Keratinocyte (primary cell): Measurements from ENCODE around the gene POGLUT3. TPM values are rescaled to one million over a fixed set of nuclear protein-coding genes. Genes with fewer than 3 reads are reported as not detected.

Source experiments
- DNase-seq: peaks from one replicate; pipeline ENCODE4 v3.0.0-alpha.2; 2011; ENCODE audit warnings: low read depth, missing footprints, low spot score
- FAIRE-seq: peaks from 2 replicates; lab custom pipeline; 2011; peaks lifted over from hg19 to GRCh38; lab: Jason Lieb, UNC
- H2AFZ ChIP-seq: 2 replicates; pipeline ENCODE4 v1.6.0; 2012; ENCODE audit warnings: low read length, control low read depth, inconsistent platforms; ENCODE audit not compliant: control insufficient read depth
- H3K27ac ChIP-seq: 2 replicates; pipeline ENCODE4 v1.5.1; 2011; ENCODE audit warnings: low read length; ENCODE audit not compliant: control insufficient read depth, insufficient read depth
- H3K27me3 ChIP-seq: 3 replicates; pipeline ENCODE4 v1.6.0; 2011; ENCODE audit warnings: low read length; ENCODE audit not compliant: control insufficient read depth, insufficient read depth; ENCODE audit errors: extremely low read depth
- H3K36me3 ChIP-seq, 2 experiments: 2 replicates in 1 of 2; 3 replicates in 1 of 2; pipeline ENCODE4 v1.5.1; 2011; ENCODE audit warnings: low read length in 2 of 2, mild to moderate bottlenecking in 1 of 2; ENCODE audit not compliant: control insufficient read depth in 2 of 2, insufficient read depth in 2 of 2; ENCODE audit errors: extremely low read depth in 1 of 2
- H3K4me1 ChIP-seq: 3 replicates; pipeline ENCODE4 v1.5.1; 2011; ENCODE audit warnings: low read length; ENCODE audit not compliant: control insufficient read depth, insufficient read depth; ENCODE audit errors: extremely low read depth
- H3K4me2 ChIP-seq: 3 replicates; pipeline ENCODE4 v1.6.0; 2011; ENCODE audit warnings: low read depth, low read length; ENCODE audit not compliant: control insufficient read depth, insufficient read depth; ENCODE audit errors: extremely low read depth
- H3K4me3 ChIP-seq, 3 experiments: fragments of 200-600 bp in 1 of 3; sonication (generic) in 1 of 3; 2 replicates in 2 of 3; 3 replicates in 1 of 3; pipeline ENCODE4 v1.5.1; 2011 to 2016; ENCODE audit warnings: low read length in 3 of 3, mild to moderate bottlenecking in 3 of 3, control low read depth in 2 of 3, inconsistent platforms in 1 of 3, low read depth in 1 of 3, mixed read lengths in 1 of 3, mixed run types in 1 of 3, moderate library complexity in 1 of 3; ENCODE audit not compliant: control insufficient read depth in 2 of 3, insufficient read depth in 2 of 3; ENCODE audit errors: extremely low read depth in 1 of 3
- H3K79me2 ChIP-seq: 2 replicates; pipeline ENCODE4 v1.6.0; 2012; ENCODE audit warnings: low read length; ENCODE audit not compliant: control insufficient read depth, insufficient read depth
- H3K9ac ChIP-seq: 3 replicates; pipeline ENCODE4 v1.6.0; 2011; ENCODE audit warnings: low read length; ENCODE audit not compliant: control insufficient read depth, insufficient read depth; ENCODE audit errors: extremely low read depth
- H3K9me1 ChIP-seq: 3 replicates; pipeline ENCODE4 v1.6.0; 2011; ENCODE audit warnings: low read length; ENCODE audit not compliant: control insufficient read depth, insufficient read depth; ENCODE audit errors: extremely low read depth
- H3K9me3 ChIP-seq: 2 replicates; pipeline ENCODE4 v1.5.1; 2012; ENCODE audit warnings: low read depth, low read length; ENCODE audit not compliant: control insufficient read depth
- H4K20me1 ChIP-seq: 3 replicates; pipeline ENCODE4 v1.6.0; 2011; ENCODE audit warnings: low read length; ENCODE audit not compliant: control insufficient read depth, insufficient read depth; ENCODE audit errors: extremely low read depth
- CTCF ChIP-seq, 3 experiments: IDR thresholded peaks in 1 of 3; conservative IDR thresholded peaks in 1 of 3; optimal IDR thresholded peaks in 1 of 3; 2 replicates in 2 of 3; 3 replicates in 1 of 3; pipeline versions ENCODE3 to v1.5.1; 2011; ENCODE audit warnings: low read length in 3 of 3, mild to moderate bottlenecking in 3 of 3, moderate library complexity in 2 of 3, control low read depth in 1 of 3, inconsistent platforms in 1 of 3; ENCODE audit not compliant: insufficient read depth in 2 of 3; ENCODE audit errors: extremely low read depth in 1 of 3
- EZH2 ChIP-seq: IDR thresholded peaks from one replicate; pipeline ENCODE4 v1.6.1; 2012; ENCODE audit warnings: inconsistent platforms, mild to moderate bottlenecking, low read length, moderate library complexity
- dilution Hi-C: fragments of 300-500 bp; cut with MboI; formaldehyde crosslinking; loops from one replicate; pipeline ENCODE4 v1.7.0; 2020; ENCODE audit warnings: low sequenced_read_pairs; ENCODE audit not compliant: extremely low pct_ligation_motif_present
- polyA plus RNA-seq, 5 experiments: library from polyadenylated mRNA; depleted of rRNA in 3 of 5; stranded (reverse) in 3 of 5; stranded (forward) in 1 of 5; unstranded in 1 of 5; fragments of >200 nt; gene quantifications; 1 replicate in 1 of 5; 2 replicates in 3 of 5; 3 replicates in 1 of 5; pipeline versions ENCODE4 v1.2.1 to v1.2.3, GENCODE V29; 2011 to 2012; ENCODE audit warnings: missing spikeins in 2 of 5, low read depth in 1 of 5, low replicate concordance in 1 of 5

The POGLUT3 gene
- polyA plus RNA-seq, 1 donor (not counting 4 experiments of a cell fraction or from before 2014, with no cell fraction given), result 2.5 TPM

- Histone ChIP-seq H3K27me3 (no peaks in the 10 kb centered on the region), H3K27ac (no peak overlapping the region), H3K9ac (no peak overlapping the region), H3K9me3 (no peaks in the 10 kb centered on the region), H3K4me2 (no peak overlapping the region), H4K20me1 (no peaks in the 10 kb centered on the region), H3K9me1 (no peaks in the 10 kb centered on the region), H3K36me3 (no peaks in the 10 kb centered on the region), H2AFZ (no peak overlapping the region), H3K4me1 (peaks cover 4% of the 10 kb centered on the region), H3K79me2 (no peaks in the 10 kb centered on the region), H3K4me3 (no peak overlapping the region)
- DNase-seq, result no peak
- dilution Hi-C loops, result no loop called here
- FAIRE-seq, result no peak
- no peak for TF ChIP-seq EZH2
- no peak for TF ChIP-seq CTCF (optimal IDR thresholded peaks at IDR 0.05 in 1 of 3, IDR thresholded peaks at IDR 0.05 in 1 of 3, conservative IDR thresholded peaks at IDR 0.05 in 1 of 3; ENCODE audit: extremely low read depth in 1 of 3, insufficient read depth in 2 of 3, low read length in 3 of 3)
These were observed 6.2 kb downstream of the POGLUT3 start for GRCh38 chr11:108491936-108492335.

- dilution Hi-C loops, result no loop called here
- H4K20me1 ChIP-seq, result no peaks in the 10 kb centered on the region
- H3K4me3 ChIP-seq, result no peak overlapping the region
- no peak overlapping the region for H3K9ac ChIP-seq
- H3K4me1 ChIP-seq, result no peaks in the 10 kb centered on the region
- H3K9me1 ChIP-seq, result no peaks in the 10 kb centered on the region
- no peaks in the 10 kb centered on the region for H3K36me3 ChIP-seq
- TF ChIP-seq EZH2, result no peak
- TF ChIP-seq CTCF (optimal IDR thresholded peaks at IDR 0.05 in 1 of 3, IDR thresholded peaks at IDR 0.05 in 1 of 3, conservative IDR thresholded peaks at IDR 0.05 in 1 of 3; ENCODE audit: extremely low read depth in 1 of 3, insufficient read depth in 2 of 3, low read length in 3 of 3), result no peak
- H3K27ac ChIP-seq, result no peak overlapping the region
- no peak overlapping the region for H3K4me2 ChIP-seq
- no peaks in the 10 kb centered on the region for H3K27me3 ChIP-seq
- no peaks in the 10 kb centered on the region for H3K79me2 ChIP-seq
- no peaks in the 10 kb centered on the region for H3K9me3 ChIP-seq
- no peak overlapping the region for H2AFZ ChIP-seq
- FAIRE-seq, result no peak
- DNase-seq, result no peak
These were observed 11.4 kb downstream of the POGLUT3 start for GRCh38 chr11:108486828-108487227.
